Limb (tissue), 2 donors: ENCODE data around the gene NME1.
"Not testable (repeated sequence)": the region's sequence is repeated elsewhere in the genome, so short reads cannot be mapped to it uniquely, and the experiment has no call there.

ENCODE experiments used
- DNase-seq, 2 donors: peaks; one replicate each; pipeline ENCODE4 v3.0.0-alpha.2; 2016; ENCODE audit errors: extremely low spot score in 2 of 2

The NME1 gene

DNA sequence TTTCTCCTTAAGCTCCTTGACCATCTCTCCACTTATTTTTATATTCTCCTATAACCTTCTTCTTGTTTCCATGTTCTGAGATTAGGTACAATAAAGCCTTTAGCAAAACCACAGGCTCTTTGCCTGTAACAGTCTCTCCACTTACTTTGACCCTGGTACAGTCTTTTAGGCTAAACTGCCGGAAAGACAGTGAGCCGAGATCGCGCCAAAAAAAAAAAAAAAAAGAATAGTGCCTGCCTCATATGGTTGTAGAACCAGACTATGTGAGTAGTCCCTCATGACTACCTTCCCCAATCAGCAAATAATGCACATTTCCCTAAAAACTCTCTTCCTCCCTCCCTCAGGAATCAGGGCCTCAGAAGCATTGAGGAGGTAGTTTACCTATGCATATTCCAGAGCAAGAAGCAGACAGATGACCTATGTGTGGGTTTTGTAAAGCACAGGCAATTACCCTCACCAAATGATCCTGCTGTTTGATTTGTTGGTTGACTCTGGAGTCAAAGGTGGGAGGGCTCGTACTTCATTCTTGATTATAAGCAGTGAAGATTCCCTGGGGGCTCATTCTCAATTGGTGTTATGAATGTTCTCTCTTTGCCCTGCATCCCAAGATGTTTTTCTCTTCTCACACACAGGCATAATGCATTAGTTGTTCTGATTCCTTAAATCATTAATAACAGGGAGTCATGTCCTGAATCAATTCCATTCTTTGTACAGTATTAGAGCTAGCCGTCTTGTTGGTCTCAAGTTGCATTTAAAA, 8.9 kb upstream of the NME1 start:
- no peak for DNase-seq

DNA sequence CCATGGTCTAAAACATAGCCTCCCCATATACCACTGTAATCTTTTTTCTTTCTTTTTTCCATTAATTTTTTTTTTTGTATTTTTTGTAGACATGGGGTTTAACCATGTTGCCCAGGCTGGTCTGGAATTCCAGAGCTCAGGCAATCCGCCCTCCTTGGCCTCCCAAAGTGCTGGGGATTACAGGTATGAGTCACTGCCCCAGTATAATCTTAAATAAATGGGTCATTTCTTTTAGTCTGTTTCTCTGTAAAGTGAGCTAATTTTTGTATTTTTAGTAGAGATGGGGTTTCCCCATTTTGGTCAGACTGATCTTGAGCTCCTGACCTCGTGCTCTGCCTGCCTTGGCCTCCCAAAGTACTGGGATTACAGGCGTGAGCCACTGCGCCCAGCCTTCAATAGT, 5.7 kb upstream of the NME1 start:
- no peak for DNase-seq

GRCh38 chr17:51149163-51149562, 4.2 kb upstream of the NME1 start:
- DNase-seq = no peak

- no peak for DNase-seq
These were observed 2.4 kb upstream of the NME1 start for GRCh38 chr17:51150932-51151331.

DNA sequence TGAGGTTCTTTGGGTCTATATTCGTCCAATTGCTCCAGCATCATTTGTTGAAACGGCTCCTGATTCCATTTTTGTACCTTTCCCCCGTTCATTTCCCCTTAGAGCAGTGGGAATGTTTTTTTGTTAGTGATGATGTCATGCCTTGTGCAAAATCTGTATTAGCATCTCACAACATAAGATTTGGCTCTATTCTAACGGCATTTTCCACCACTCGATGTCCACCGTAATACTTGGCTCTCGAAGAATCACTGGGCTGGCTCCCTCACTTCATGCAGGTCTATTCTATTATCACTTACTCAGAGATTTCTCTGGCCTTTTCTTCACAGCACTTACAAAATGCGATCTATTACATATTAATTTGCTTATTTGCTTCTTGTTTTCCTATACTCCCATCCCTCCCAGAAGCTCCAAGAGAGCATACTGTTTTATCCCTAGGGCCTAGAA, 571 bp upstream of the NME1 start:
- no peak for DNase-seq

DNA sequence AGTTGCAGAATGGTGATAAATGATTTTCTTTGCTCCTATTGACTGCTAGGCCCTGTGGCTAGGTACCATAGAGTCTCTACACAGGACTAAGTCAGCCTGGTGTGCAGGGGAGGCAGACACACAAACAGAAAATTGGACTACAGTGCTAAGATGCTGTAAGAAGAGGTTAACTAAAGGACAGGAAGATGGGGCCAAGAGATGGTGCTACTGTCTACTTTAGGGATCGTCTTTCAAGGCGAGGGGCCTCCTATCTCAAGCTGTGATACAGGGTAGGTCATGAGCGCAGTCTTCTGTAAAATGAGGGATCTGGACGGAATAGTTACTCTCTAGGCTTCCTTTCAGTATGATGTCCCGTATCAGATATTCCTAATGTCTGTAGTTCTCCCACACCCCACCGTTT, 817 bp downstream of the NME1 start:
- no peak for DNase-seq

DNA sequence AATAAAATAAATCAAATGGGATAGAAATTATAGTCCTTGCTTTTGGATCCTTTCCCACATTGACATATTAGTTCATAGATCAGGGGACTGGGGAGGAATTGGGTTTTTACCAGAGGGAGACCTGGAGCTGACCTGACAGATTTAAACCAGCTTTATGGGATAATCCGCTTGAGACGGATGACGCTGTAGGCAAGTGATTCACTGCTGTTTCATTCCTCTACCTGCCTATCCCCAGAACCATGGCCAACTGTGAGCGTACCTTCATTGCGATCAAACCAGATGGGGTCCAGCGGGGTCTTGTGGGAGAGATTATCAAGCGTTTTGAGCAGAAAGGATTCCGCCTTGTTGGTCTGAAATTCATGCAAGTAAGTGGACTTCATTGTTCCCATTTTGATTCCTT, 2.1 kb downstream of the NME1 start:
- no peak for DNase-seq

DNA sequence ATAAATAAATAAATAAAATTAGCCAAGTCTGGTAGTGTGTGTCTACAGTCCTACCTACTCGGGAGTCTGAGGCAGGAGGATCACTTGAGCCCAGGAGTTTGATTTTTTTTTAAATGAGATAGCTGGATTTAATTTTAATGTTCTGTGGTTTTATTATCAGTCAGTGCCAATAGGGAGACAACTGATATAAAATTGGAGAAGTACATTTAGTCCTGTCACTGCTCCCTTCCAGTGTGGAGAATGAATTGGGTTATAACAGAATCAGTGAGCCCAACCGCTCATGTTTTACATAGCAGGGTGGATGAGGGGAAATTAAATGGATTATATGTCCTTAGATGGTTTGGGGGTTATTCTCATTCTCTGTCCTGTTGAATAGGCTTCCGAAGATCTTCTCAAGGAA, 6.2 kb downstream of the NME1 start:
- DNase-seq = no peak

- no peak for DNase-seq
These were observed 8.2 kb downstream of the NME1 start for GRCh38 chr17:51161541-51161940.

DNA sequence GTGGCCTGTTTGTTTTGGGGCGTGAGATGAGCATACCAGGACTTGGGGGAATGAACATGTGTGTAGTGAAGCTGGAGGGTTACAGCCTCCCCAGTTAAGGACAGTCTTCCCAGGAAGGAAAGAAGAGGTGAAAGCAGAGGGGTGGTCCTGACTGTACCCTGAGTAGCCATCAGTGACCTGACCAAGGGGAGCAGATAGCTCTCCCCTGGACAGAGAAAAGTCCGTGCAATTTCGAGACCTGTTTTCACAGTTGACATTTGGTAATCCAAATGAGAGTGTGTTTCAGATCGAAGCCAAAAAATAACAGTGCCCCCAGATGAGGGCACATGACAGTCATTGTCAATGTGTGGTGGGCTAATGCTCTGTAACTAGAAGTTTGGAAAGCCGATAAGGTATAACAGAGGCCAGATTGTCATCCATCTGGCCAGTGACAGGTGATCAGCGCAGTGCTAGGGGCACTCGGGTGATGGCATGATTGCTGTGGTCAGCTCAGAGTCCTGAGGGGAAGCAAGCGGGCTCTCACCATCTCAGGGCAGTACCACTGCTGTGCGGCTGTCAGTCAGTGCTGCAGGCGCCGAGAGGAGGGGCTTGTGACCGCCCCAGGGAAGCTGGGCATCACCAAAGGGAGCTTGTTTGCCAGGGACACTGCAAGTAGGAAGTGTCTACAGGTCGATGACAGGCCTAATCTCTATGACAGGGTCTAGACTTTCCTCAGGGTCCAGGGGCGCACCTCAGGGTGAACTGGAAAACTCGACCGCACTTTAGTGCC, 11.7 kb downstream of the NME1 start:
- no peak for DNase-seq

DNA sequence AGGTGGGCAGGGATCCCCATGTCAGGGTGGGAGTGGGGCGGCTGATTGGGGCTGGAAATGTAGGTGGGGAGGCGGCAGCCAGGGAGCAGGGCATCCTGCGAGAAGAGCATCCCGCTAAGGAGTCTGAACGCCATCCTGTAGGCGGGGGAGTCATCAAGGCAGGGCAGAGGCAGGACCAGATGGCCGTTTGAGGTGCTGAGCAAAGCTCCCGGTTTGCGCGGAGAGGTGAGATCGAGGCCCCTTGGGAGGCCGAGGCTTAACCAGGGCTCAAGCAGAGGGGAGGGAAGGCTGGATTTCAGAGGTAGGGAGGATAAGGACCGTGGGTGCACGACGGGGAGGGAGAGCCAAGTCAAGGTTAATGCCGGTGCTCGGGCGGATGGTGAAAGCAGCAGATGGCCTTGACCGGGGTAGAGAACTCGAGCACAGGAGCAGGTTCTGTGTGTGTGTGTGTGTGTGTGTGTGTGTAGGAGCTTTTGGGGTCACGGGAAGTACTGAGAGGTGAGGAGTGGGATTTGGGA, 12.4 kb downstream of the NME1 start:
- DNase-seq = no peak

DNA sequence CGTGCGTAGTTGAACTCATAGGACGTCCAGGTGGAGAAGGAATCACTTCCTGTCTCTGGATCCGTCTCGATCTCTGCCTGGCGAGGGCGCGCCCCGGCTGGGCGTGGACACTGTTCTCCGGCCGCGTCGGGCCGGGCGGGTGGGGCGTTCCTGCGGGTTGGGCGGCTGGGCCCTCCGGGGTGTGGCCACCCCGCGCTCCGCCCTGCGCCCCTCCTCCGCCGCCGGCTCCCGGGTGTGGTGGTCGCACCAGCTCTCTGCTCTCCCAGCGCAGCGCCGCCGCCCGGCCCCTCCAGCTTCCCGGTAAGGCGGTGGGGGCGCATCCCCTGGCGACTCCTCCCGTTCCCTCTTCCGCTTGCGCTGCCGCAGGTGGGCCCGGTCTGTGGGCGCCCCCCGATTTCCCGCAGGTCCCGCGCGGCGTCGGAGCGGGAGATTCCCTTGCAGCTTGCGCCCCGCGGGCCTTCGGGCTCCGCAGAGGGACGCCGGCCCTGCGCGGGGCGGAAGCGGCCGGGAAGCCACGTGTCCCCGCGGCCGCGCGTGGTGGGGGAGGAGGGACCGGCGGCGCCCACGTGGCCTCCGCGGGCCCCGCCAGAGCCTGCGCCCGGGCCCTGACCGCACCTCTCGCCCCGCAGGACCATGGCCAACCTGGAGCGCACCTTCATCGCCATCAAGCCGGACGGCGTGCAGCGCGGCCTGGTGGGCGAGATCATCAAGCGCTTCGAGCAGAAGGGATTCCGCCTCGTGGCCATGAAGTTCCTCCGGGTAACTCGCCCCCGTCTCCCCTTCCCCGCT, 13.0 kb downstream of the NME1 start, which contains the start of gene NME2:
Gene NME2, plus strand, starts transcription at position 214 of the 789 bp plus-strand sequence. Its CDS starts 420 bp downstream, at position 634.
- peak; percentile 88 to 93 for DNase-seq

DNA sequence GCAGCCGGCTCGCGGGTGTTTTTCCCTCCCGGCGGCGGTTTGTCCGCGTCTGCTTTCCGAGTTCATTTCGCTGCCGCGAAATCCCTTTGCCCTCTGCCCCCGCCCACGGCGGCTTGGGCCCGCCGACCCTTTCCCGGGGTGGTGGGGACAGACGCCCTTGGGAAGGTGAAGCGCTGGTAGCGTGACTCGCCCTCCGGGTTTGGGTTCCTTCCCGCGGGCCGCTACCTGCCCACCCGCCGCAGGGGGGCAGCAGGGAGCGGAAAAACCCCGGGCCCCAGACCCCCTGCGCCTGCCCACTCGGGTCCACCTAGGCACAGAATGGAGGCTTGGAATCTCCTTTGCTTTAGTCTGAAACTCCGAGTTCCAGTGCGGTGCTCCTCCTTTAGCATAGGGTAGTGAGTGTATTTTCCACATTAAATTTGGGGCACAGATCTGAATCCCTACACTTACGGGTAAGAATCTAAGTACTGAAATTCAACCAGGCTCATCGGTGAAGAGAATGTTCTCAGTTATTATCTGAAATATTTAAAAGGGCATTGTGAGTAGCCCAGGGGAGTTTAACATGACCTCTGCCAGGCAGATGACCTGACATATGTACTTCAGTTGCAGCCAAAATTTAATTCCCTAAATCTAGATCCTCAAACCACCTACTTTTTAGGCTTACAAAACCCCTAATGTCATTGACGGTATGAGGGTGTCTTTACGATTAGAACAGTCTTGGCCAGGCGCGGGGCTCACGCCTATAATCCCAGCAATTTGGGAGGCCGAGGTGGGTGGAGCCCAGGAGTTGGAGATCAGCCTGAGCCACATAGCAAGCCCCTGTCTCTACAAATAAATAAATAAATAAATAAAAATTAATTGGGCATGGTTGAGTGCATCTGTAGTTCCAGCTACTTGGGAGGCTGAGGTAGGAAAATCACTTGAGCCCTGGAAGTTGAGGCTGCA, 13.9 kb downstream of the NME1 start:
- peak in 1 of 2 donors; percentile 79 for DNase-seq

- no peak for DNase-seq
These were observed 16.0 kb downstream of the NME1 start for GRCh38 chr17:51169340-51169739.

DNA sequence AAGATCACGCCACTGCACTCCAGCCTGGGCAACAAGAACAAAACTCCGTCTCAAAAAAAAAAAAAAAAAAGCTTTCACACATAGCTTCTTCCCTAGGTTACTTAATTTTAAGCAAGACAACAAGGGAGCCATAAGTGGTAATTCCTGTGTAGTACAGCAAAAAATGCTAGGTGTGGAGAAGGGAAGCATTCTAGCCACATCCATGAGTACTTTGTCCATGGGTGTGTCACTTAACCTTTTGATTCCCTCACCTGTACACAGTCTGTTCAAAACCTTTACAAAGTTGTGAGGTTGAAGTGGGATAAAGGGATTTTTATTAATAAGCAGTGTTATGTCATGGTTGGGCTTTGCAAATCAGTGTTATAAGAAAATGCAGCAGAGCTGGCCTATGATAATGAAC, 17.4 kb downstream of the NME1 start:
- DNase-seq = no peak

- DNase-seq = not testable (repeated sequence)
These were observed 18.7 kb downstream of the NME1 start for GRCh38 chr17:51172030-51172429.

- DNase-seq = no peak
These were observed 27.1 kb downstream of the NME1 start for GRCh38 chr17:51180486-51180885.

DNA sequence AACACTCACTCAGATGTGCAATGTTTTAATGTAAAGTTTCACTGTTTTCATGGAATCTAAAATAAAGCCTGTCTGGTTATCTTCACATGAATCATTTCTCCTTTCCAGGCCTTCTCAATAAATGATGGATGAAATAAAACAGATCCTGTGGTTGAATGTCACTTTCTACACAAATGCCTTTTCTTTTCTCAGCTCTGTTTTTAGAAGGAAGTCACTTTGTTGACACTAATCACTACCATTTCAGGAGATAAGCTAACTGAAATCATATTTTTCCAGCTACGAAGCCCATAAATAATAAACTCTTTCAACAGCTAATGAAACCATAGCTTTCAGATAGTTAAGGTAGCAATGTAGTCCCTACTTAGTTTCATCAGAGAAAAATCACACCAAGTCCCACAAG, 30.8 kb downstream of the NME1 start:
- DNase-seq = no peak

DNA sequence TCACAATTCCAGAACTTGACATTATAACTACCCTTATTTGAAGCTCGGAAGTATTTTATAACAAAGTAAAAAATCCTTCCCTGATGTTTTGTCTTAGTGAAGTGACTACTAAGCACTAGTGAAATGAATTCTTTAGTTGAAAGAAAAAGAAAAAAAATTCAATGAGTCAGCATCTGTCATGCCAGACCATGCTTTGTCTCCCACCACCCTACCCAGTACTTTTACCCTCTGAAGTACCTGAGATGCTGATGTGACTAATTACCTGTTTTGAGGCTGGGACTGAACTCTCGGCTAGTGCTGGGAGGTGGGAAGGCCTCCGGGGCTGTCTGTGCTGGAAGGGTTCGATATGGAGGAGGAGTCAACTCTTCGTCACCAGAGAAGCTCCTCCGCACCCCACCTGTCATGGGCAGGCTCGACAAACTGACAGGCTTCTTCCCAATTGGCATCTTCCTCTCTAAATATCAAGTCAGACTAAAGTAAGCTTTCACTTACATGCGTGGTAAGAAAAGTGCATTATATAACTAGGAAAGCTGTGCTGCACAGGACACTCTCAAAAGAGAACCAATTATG, 32.5 kb downstream of the NME1 start:
- no peak for DNase-seq

DNA sequence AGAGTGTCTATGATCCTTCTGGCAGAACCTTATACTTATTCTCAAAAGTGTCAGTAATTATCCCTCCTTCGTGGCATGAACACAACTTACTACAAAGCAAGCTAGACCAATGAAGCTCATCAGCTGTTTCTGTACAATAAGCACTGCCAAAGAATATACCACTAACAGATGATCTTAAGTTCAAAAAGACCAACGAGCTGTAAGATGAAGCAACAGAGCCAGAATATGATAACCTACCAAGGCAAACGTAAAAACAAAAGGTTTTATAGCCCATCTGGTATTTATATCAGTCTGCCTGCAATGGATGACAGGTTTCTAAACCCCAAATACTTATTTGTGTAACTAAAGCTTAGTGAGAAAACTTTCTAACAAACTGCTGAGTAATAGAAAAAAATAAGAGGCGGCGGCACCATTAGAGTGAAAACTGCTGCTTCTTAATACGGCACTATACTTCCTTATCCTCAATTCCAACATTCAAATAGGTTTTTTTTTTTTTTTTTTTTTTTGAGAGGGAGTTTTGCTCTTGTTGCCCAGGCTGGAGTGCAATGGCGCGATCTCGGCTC, 35.0 kb downstream of the NME1 start:
- DNase-seq = no peak
